GM19025 (cell line): Measurements from ENCODE around the gene FUT8.
"Not testable (repeated sequence)": the region's sequence is repeated elsewhere in the genome, so short reads cannot be mapped to it uniquely, and the experiment has no call there.

Experiments used
- ATAC-seq: cut with Tn5 transposase; IDR thresholded peaks from one replicate; pipeline ENCODE4 v1.9.1; 2021; ENCODE audit warnings: mild to moderate bottlenecking, low read depth, moderate library complexity; ENCODE audit not compliant: unreplicated experiment

The FUT8 gene

DNA sequence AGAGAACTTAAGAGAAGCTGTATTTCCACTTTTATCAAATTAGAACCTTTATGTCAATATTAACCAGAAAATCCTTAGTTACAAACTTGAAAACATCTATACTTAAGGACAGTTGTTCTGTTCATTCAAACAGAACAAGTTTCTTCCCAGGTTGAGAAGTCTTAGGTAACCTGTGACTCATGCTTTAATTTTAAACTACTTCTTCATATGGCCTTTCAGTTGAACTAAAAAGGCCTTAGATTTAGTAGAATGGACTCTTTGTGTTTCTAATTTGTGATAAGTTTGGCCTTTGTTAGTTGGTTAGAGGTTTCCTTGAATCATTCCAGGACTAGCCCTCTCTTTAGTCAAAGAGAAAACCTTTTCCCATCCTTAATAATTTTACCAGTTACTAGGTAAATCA, 274.2 kb downstream of the FUT8 start:
- ATAC-seq: no peak

DNA sequence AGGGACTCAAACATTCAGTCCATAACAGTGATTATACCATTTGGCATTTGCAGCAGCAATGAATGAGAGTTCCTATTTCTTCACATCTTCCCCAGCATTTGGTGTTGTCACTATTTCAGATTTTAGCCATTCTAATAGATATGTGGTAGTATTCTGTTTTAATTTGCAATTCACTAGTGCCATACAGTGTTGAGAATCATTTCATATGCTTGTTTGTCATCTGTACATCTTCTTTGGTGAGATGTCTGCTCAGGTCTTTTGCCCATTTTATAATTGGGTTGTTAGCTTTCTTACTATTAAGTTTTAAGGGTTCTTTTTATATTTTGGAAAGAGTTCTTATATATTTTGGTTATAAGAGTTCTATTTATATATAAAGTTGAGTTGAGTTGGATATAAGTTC, 276.5 kb downstream of the FUT8 start:
- no peak for ATAC-seq

DNA sequence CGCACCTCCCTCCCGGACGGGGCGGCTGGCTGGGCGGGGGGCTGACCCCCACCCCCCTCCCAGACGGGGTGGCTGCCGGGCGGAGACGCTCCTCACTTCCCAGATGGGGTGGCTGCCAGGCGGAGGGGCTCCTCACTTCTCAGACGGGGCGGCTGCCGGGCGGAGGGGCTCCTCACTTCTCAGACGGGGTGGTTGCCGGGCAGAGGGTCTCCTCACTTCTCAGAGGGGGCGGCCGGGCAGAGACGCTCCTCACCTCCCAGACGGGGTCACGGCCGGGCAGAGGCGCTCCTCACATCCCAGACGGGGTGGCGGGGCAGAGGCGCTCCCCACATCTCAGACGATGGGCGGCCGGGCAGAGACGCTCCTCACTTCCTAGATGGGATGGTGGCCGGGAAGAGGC, 280.0 kb downstream of the FUT8 start:
- ATAC-seq: not testable (repeated sequence)

DNA sequence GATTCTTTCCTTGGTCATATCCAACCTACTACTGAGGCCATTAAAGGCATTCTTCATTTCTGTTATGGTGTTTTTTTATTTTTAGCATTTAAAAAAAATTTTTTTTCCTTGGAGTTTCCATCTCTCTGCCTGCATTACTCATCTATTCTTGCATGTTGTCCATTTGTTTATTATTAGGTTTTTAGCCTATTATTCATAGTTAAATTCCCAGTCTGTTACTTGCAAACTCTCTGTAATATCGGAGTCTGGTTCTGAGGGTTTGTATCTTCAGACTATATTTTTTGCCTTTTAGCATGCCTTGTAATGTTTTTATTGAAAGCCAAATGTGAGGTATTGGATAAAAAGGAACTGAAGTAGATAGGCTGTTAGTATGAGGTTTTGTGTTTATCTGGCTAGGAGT, 284.3 kb downstream of the FUT8 start:
- no peak for ATAC-seq

DNA sequence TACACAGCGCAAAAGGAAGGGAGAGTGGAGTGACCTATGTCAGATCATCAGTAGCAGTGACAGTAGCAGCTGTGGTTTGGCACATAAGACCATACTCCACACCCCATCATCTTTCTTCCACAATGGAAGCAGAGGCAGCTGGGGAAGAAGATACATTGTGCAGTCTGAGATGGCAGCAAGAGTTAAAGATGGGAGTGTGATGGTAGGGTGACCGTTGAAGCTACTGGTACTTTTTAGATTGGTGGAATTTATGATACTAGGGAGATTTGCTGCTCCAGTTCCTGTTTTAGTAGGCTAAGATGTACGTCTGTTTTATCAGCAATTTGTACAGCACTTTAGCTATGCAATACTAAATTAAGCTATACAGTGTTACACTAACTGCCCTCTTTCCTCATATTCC, 291.0 kb downstream of the FUT8 start:
- ATAC-seq: no peak

DNA sequence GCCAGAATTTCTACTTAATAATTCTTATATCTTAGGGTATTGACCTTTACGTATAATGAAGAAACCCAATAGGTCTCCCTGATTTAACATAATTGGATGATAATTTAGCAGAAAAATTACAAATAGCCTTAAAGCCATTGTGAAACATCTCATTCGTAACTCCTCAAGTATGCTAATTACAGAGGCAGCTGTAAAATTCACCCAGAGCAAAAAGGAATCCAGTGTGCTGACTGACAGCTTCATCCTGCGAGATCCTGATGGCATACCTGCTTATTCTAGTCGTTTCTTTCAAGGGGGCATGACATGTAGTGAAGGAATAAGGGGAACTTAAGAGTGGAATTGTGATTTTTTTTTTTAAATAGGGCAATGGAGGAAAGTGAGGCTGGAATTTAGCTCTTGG, 291.5 kb downstream of the FUT8 start:
- ATAC-seq: no peak

DNA sequence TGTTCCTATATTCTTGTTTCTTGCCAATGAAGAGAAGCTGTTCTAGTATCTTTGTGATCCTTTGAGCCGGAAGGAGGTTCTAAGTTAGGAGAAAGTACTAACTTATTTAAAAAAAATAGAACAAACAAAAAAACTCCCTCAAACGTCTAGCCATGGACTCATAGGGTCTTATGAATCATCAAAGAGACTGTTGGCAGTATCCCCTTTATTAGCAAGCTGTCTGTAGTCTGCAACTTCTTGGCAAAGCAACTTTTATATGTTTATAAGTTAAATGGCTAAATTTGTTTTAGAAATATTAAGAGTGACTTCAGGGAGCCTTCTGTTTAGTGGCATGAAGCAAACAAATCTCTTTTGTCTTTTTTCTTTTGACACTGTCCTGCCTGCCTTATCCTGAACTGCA, 291.9 kb downstream of the FUT8 start:
- ATAC-seq: no peak

DNA sequence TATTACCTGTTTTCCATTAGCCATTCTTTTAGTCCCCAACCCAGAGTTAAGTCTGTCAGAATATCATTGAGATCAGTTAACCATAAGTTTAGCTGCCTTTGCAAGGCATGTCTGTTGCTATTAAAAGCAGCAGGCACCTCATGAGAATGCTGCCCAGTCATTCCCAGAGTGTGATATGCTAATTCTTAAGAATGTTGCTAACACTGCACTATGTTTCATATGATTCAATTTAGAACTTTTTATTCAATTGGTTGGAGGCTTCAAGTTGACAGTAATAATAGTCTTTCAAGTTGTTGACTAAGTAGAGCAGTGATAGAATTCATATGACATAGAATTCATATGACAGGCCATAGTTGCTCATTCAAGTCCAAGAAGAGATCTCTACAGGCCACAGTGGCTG, 292.3 kb downstream of the FUT8 start:
- no peak for ATAC-seq

DNA sequence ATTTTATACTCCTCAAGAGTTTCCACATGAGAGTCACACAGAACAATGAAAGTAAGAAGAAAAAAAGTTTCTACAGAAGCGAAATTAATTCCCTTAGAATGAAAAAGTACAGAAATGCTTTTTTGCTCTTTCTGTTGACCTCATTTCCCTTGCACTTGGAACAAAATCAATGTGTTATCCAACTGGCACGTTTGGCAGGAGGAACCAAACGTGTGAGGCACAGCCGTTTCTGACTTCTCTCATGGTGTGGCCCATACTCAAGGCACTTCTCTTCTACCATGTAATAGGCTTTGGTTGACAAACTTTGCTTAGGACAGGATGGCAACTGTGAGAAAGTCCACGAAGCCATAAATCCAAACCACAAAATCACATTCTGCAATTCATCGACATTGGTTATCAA, 297.0 kb downstream of the FUT8 start:
- no peak for ATAC-seq

DNA sequence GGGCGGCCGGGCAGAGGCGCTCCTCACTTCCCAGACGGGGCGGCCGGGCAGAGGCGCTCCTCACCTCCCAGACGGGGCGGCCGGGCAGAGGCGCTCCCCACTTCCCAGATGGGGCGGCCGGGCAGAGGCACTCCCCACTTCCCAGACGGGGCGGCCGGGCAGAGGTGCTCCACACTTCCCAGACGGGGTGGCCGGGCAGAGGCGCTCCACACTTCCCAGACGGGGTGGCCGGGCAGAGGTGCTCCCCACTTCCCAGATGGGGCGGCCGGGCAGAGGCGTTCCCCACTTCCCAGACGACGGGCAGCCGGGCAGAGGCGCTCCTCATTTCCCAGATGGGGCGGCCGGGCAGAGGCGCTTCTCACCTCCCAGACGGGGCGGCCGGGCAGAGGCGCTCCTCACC, 304.3 kb downstream of the FUT8 start:
- ATAC-seq: not testable (repeated sequence)

DNA sequence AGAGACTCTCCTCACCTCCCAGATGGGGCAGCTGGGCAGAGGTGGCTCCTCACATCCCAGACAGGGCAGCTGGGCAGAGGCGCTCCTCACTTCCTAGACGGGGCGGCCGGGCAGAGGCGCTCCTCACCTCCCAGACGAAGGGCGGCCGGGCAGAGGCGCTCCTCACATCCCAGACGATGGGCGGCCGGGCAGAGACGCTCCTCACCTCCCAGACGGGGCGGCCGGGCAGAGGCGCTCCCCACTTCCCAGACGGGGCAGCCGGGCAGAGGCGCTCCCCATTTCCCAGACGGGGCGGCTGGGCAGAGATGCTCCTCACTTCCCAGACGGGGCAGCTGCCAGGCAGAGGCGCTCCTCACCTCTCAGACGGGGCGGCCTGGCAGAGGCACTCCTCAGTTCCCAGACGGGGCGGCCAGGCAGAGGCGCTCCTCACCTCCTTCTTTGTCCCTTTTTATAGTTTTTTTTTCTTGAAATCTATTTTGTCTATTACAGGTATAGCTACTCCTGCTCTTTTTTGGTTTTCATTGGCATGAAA, 304.9 kb downstream of the FUT8 start:
- ATAC-seq: not testable (repeated sequence)

DNA sequence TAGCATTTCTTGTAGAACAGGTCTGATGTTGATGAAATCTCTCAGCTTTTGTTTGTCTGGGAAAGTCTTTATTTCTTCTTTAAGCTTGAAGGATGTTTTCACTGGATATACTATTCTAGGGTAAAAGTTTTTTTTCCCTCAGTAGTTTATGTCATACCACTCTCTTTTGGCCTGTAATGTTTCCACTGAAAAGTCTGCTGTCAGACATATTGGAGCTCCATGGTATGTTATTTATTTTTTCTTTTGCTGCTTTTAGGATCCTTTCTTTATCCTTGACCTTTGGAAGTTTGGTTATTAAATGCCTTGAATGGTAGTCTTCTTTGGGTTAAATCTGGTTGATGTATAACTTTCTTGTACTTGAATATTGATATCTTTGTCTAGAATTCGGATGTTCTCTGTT, 306.1 kb downstream of the FUT8 start:
- no peak for ATAC-seq

DNA sequence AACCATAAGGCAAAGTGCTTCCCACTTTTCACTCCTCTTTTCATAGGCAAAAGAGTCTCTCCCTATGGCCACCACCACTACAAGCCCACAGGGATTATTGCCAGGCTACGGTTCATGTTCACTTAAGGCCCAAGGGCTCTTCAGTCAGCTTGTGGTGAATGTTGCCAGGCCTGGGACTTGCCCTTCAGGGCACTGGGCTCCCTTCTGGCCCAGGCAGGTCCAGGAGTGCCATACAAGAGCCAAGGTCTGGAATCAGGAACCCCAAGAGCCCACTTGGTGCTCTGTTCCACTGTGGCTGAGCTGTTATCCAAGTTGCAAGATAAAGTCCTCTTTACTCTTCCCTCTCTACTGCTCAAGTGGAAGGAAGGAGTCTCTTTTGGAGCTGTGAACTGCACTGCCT, 307.6 kb downstream of the FUT8 start:
- ATAC-seq: no peak

DNA sequence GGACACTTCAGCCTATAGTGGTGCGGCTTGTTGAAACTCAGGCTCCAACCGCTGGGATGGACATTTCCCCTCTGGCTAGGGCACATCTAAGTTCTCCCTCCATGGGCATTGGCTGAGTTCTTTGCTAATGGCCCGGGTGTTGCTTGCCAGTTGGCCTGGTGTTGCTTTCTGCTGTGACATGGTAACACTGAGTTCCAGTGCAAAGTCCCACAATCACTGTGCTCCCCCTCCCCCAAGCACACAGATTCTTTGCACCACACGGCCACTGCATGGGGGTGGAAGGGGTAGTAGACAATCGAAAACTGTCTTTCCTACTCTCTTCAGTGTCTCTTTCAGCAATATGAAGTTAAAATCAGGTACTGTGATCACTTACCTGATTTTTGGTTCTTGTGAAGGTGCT, 308.2 kb downstream of the FUT8 start:
- no peak for ATAC-seq

DNA sequence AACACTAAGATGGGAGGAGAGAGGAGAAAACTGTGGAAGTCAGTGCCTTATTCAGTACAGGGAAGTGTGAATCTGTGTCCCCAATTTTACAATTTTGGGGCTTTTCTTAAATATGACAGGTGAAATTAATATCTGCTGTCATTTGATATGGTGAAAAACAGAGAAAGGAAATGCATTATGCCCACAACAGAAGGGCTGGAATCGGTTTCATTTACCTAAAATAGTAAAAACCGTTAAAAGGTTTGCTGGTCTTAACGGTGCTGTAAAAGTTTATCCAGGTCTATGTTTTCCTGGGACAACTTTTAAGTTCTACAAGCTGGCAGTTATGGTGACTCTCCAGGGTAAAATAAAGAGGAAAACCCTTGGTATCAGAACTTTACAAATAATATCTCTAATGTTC, 310.8 kb downstream of the FUT8 start:
- ATAC-seq: no peak

DNA sequence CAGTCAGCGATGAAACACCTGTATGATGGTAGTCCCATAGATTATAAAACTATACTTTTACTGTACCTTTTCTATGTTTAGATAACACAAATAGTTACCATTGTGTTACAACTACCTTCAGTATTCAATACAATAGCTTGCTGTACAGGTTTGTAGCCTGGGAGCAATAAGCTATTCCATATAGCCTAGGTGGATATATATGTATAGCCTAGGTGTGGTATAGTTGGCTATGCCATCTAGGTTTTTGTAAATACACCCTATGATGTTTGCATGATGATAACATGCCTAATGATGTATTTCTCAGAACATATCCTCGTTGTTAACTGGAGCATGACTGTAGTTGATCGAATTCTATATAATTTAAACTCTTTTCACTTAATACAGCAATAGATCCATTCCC, 316.1 kb downstream of the FUT8 start:
- no peak for ATAC-seq

DNA sequence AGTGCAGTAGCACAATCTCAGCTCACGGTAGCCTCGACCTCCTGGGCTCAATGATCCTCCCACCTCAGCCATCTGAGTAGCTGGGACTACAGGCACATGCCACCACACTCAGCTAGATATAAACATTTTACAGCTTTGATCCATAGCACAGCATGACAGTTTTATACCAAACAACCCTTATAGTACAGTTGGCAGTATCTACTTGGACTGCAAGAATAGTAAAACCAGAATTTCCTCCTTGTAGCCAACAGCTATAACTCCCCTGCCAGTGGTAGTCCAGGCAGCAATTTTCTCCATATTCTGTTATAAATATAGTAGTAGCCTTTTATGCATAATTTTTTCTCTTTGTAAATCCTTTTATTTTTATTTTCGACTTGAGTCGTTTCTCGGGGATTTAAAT, 317.0 kb downstream of the FUT8 start:
- ATAC-seq: no peak

DNA sequence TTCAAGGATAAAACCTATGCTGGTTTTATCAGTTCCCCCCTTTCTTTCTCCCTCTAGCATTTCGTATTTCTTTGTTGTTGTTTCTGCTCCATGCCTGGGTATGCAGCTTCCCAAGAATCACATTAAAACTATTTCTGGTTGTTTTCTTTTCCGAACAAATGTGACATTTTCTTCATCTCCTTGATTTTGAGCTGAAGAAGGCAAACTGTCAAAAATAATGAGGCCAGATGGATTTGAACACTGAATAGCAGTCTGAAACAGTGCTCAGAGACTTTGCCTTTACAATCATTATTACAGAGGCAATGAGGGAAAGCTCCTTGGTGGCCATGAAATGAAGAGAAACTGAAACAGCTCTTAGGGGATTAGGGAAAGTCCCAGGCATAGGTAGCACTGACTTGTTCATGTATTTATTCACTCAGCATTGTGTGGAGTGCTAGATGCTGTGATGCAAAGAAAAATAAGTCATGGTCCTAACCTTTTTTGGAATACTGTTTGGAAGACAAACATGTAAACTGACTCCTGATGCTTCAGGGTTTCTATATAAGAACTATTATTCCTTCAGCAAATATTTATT, 319.5 kb downstream of the FUT8 start:
- ATAC-seq: peak; percentile 100

DNA sequence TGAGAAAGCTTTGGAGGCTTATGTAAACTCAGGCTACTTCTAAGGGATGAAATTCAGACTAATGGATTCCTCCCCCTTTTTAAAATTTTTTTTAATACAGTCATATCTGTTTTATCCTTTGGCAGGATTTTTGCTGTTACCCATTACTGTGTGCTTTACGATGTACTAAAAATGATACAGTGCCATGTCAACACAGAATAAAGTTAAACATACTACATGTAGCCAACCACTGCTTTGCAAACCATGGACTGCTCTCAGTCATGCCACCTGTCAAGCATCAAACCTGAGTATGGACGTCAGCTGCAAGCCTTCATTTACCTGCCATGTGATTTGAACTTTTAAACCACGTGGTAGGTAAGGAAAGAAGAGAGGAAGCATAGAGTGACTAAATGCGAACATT, 325.8 kb downstream of the FUT8 start:
- no peak for ATAC-seq

DNA sequence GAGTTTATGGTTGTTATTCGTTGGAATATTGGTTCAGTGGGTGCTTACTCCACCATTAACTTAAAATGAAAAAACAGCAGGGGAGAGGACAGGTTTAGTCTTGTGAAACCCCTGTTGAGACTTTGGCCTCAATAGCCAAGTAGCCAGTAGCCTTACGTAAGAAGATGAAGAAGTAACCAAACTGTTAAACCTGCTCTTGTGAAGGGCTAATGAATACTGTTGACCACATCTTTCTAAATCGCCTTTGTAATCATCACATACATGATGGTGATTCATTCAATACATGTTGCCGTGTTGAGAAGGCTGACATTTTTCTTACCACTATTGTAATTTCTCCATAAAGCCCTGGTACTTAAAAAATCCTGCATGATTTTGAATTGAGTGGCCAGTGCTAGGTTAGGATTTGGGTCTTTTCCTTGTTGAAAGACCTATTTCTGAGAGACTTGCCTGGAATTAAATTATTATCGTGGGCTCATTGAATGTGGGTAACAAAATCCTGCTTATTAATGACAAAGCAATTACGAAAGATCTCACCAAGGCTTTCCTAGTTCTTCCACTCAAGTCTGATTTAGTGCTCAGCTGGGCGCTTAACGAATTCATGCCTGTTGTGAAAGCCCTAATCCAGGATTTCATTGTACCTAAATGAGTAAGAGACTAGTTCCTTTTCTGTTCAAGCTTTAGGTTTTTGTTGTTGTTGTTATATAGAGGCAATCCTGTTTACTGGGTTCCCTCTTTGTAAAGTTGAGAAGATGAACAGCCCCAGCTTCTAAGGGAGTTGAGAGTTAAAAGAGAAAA, 333.1 kb downstream of the FUT8 start:
- ATAC-seq: no peak

DNA sequence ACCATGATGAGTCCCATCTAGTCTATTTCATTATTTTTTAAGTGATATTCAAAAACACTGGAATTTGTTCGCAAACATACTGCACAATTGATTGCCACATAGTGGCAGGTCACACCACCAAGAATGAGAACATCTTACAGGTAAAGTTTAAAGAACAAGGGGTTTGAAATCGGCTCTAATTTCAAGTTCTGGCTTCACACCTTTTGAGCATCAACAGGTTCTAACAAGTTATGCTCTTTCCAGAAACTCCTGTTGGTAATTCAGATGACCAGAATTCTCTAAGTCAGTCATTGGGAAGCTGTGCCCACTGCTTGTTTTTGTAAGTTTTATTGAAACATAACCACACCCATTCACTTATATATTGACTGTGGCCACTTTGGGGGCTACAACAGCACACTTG, 336.3 kb downstream of the FUT8 start:
- ATAC-seq: no peak

DNA sequence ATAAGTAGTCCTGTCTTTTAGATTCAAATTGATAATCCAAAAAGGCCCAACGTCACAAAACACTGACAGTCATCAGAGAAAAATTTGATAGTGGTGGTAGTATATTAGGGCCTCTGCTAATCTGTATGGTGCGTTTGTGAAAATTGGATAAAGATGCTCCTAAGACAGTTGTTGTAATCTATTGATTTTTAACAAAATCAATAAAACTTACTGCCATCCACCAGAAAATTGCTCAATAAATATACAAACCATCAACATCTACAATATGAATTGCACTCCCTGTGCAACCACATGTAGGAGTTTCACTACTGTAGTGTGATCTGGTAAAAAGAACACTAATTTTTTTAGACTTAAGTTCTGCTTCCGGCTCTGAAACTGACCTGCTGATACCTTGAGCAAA, 336.8 kb downstream of the FUT8 start:
- no peak for ATAC-seq
